ENCODE results near the gene PIK3C2A. TPM values are rescaled to one million over a fixed set of nuclear protein-coding genes. Genes with fewer than 3 reads are reported as not detected.

PIK3C2A gene
- total RNA-seq, 1 donor from 2014 or later, result 74.0 TPM

DNA sequence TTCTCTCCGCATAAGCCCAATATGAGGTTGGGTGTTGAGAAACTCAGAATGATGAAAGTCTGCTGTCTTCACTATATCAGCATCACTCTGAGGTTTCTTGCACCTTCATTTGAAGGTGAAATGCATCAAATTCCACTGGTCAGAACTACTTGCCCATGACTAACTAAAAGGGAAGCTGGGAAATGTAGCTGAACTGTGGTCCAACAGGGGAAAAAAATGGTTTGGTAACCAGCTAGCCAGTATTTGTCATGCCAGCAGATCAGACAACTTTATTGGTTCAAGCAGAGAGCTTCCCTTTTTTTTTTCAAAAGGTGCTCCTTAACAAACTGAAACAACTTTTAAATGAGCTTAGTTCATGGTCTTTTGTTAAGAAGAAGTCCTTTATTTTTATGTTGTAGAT lies 14.2 kb upstream of the PIK3C2A start:
- Mint-ChIP-seq H3K27me3 (ENCODE audit: low read depth) (no peaks in the 10 kb centered on the region), H3K36me3 (peaks cover 4% of the 10 kb centered on the region), H3K4me1 (peaks cover 3% of the 10 kb centered on the region), H3K9me3 (no peaks in the 10 kb centered on the region), H3K27ac (no peak overlapping the region), H3K4me3 (no peak overlapping the region)
- DNase-seq (ENCODE audit: low spot score in 2 of 2, unreplicated experiment in 2 of 2), result no peak
- TF ChIP-seq, protein P1, sequence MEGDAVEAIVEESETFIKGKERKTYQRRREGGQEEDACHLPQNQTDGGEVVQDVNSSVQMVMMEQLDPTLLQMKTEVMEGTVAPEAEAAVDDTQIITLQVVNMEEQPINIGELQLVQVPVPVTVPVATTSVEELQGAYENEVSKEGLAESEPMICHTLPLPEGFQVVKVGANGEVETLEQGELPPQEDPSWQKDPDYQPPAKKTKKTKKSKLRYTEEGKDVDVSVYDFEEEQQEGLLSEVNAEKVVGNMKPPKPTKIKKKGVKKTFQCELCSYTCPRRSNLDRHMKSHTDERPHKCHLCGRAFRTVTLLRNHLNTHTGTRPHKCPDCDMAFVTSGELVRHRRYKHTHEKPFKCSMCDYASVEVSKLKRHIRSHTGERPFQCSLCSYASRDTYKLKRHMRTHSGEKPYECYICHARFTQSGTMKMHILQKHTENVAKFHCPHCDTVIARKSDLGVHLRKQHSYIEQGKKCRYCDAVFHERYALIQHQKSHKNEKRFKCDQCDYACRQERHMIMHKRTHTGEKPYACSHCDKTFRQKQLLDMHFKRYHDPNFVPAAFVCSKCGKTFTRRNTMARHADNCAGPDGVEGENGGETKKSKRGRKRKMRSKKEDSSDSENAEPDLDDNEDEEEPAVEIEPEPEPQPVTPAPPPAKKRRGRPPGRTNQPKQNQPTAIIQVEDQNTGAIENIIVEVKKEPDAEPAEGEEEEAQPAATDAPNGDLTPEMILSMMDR (IDR thresholded peaks at IDR 0.05; ENCODE audit: unreplicated experiment), result no peak

DNA sequence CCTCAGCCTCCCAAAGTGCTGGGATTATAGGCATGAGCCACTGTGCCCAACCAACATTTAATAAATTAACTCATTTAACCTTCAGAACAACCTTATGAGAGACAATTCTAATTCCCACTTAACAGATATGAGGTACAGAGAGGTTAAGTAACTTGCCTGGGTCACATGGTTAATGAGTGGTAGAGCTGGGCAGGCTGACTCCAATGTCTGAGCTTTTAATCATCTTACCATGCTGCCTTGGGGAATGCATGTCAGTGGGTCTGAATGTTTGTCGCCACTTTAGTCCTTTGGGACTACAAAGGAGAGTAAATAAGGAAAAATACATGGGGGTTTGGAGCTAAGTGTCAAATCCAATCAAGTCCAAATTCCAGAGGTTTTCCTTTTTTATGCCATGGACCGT lies 11.2 kb upstream of the PIK3C2A start:
- H3K27me3 Mint-ChIP-seq (ENCODE audit: low read depth), result no peaks in the 10 kb centered on the region
- H3K36me3 Mint-ChIP-seq, result peaks cover 7% of the 10 kb centered on the region
- no peak overlapping the region for H3K27ac Mint-ChIP-seq
- H3K4me3 Mint-ChIP-seq, result no peak overlapping the region
- no peaks in the 10 kb centered on the region for H3K4me1 Mint-ChIP-seq
- no peak for DNase-seq (ENCODE audit: low spot score in 2 of 2, unreplicated experiment in 2 of 2)
- TF ChIP-seq, protein P1 (IDR thresholded peaks at IDR 0.05; ENCODE audit: unreplicated experiment), result no peak
- peaks cover 10% of the 10 kb centered on the region for H3K9me3 Mint-ChIP-seq

DNA sequence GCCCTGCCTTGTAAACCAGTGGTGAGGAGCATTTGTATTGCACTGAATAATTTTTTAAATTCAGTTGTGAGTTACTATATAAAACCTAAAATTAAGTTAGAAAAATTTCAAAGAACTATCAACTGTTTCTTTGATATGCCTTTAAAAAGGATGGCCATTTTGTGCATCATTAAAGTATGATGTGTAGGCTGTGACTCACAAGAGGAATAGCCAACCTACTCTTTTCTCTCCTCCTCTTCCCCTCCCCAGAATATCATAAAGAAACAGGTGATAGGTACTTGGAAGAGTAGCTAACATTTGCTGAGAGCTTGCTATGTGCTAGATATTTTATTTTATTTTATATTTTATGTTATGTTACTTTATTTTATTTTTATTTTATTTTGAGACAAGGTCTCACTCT lies 10.6 kb upstream of the PIK3C2A start:
- Mint-ChIP-seq H3K27ac (no peak overlapping the region), H3K27me3 (ENCODE audit: low read depth) (no peaks in the 10 kb centered on the region), H3K36me3 (peaks cover 12% of the 10 kb centered on the region), H3K4me3 (no peak overlapping the region), H3K4me1 (no peaks in the 10 kb centered on the region), H3K9me3 (peaks cover 16% of the 10 kb centered on the region)
- no peak for DNase-seq (ENCODE audit: low spot score in 2 of 2, unreplicated experiment in 2 of 2)
- TF ChIP-seq, protein P1 (IDR thresholded peaks at IDR 0.05; ENCODE audit: unreplicated experiment), result no peak

DNA sequence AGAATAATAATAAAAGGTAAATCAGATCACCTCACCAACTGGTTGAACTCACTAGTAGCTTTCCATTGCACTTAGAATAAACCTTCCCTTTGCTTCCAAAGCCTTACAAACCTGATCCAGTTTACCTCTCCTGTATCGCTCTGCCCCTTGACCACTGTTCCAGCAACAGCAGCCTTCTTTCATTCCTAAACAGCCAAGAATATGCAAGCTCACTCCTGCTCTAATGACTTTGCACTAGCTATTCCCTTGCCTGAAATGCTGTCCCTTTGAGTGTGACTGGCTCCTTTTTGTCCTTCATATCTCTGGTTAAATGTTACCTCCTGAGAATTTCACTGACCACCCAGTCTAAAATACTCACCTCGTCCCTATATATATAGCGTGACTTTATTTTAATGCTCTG lies 9.6 kb upstream of the PIK3C2A start:
- H3K27me3 Mint-ChIP-seq (ENCODE audit: low read depth), result no peaks in the 10 kb centered on the region
- no peaks in the 10 kb centered on the region for H3K4me1 Mint-ChIP-seq
- peaks cover 17% of the 10 kb centered on the region for H3K36me3 Mint-ChIP-seq
- TF ChIP-seq, protein P1 (IDR thresholded peaks at IDR 0.05; ENCODE audit: unreplicated experiment), result no peak
- no peak overlapping the region for H3K27ac Mint-ChIP-seq
- no peak overlapping the region for H3K4me3 Mint-ChIP-seq
- no peak for DNase-seq (ENCODE audit: low spot score in 2 of 2, unreplicated experiment in 2 of 2)
- H3K9me3 Mint-ChIP-seq, result peaks cover 16% of the 10 kb centered on the region

DNA sequence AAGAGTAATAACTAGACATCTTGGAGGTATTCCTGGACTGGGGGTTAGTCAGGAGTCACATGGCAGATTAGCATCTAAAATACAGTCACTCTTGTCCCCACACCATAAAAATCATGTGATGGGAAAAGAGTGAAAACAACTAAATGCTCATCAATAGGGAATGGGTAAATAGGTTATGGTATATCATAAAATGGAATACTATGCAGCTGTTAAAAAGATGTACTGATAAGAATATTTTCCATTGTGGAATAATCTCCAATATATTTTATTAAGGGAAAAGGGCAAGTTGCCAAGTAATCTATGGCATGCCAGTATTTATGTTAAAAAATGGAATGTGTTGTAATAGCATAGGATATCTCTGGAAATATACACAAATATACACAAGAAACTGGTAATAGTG lies 6.6 kb upstream of the PIK3C2A start:
- H3K27me3 Mint-ChIP-seq (ENCODE audit: low read depth), result no peaks in the 10 kb centered on the region
- H3K4me3 Mint-ChIP-seq, result no peak overlapping the region
- H3K4me1 Mint-ChIP-seq, result peaks cover 11% of the 10 kb centered on the region
- H3K36me3 Mint-ChIP-seq, result peaks cover 17% of the 10 kb centered on the region
- DNase-seq (ENCODE audit: low spot score in 2 of 2, unreplicated experiment in 2 of 2), result no peak
- no peak overlapping the region for H3K27ac Mint-ChIP-seq
- TF ChIP-seq, protein P1 (IDR thresholded peaks at IDR 0.05; ENCODE audit: unreplicated experiment), result no peak
- H3K9me3 Mint-ChIP-seq, result peaks cover 16% of the 10 kb centered on the region

DNA sequence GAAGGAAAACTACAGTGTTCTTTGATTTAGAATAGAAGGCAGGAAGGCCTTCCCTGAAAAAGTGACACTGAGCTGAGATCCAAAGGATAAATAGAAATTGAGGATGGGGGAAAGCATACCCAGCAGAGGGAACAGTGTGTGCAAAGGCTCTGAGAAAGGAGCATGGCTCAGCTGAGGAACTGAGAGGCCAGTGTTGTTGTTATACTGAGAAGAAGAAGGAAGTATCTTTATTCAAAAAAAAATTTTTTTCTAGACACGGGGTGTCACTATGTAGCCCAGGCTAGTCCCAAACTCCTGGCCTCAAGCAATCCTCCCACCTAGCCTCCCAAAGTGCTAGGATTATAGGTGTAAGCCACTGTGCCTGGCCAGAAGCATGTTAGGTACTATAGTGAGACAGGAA lies 3.5 kb upstream of the PIK3C2A start:
- H3K36me3 Mint-ChIP-seq, result peaks cover 17% of the 10 kb centered on the region

More for the DNA sequence above, 3.5 kb upstream of the PIK3C2A start:
- H3K9me3 Mint-ChIP-seq, result peaks cover 16% of the 10 kb centered on the region
- no peak overlapping the region for H3K27ac Mint-ChIP-seq
- peaks cover 27% of the 10 kb centered on the region for H3K4me1 Mint-ChIP-seq
- DNase-seq (ENCODE audit: low spot score in 2 of 2, unreplicated experiment in 2 of 2), result no peak
- TF ChIP-seq, protein P1 (IDR thresholded peaks at IDR 0.05; ENCODE audit: unreplicated experiment), result no peak
- H3K4me3 Mint-ChIP-seq, result no peak overlapping the region
- no peaks in the 10 kb centered on the region for H3K27me3 Mint-ChIP-seq (ENCODE audit: low read depth)
